Stimulated activated CD4-positive, alpha-beta T cell treated with anti-CD3 and anti-CD28 coated beads, Interleukin-4, amount 100 ng/mL, for 48 hours (primary cell): Measurements from ENCODE around the gene FEZ2.

Experiments
- DNase-seq, 2 donors: peaks; one replicate each; pipeline ENCODE4 v3.0.0-alpha.2; 2020; ENCODE audit warnings: low read depth in 2 of 2

Gene FEZ2

DNA sequence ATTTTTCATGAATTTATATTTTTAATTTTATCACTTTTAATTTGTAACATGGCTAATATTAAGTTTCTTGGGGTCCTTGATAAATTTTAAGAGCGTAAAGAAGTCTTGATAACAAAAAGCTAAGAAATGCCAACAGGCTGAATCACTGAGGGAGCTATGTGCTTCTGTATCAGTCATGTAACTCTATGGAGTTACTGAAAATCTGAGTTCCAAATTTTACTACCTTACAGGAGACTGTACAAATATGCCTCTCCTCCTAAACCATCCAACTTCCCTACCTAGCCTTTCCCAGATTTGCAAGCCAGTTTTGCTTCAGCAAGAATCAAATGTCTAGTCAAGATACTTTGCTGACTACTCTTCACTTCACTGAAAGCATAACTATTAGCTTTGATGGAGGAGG, 35.7 kb downstream of the FEZ2 start:
- no peak for DNase-seq

DNA sequence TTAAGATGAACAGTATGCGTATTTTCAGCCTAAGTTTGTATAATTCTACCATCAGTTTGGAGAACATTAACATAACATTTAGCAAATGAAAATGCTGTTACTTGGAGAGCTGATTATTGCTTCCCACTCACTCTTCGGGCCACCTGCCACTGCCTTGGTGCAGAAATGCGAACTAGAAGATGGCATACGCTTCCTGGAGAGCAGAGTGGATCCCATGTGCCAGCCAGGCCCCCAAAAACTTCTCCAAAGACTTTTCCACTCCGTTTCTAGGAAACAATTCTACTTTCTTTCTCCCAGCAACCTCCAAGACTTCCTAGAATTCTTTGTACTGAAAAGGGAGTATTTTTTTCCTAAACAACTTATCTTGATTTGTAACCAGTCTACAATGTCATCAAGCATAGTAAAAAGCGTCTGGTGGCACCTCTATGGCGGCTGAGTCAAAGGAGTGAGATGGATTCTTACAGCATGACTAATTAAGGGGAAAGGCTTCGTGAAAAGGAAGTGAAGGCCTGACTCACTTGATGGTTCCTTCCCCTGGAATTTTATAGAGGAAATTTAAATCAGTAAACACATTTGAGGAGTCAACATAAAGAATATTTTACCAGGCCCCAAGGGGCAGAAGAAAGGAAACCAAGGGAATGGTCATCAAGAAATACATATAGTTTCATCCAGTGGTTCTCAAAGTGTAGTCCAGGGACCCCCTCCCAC, 36.6 kb downstream of the FEZ2 start:
- no peak for DNase-seq

DNA sequence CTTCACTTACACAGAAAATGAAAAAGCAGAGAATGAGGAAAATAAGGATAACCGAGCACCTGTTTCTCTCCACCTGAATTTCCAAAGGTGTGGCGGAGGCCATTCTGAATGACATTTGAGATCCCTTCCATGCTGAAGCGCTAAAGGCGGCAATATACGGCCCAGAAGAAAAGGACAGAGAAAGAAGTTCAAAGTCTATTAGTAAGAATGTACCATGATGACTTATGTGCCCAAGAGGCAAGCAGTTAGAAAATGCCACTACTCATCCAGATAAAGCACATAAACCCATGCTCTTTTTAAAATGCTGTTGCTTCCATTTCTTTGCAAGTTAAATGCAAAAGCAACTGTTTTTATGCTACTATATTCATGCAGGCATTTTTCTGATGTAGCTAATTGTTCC, 37.2 kb downstream of the FEZ2 start:
- DNase-seq = no peak

DNA sequence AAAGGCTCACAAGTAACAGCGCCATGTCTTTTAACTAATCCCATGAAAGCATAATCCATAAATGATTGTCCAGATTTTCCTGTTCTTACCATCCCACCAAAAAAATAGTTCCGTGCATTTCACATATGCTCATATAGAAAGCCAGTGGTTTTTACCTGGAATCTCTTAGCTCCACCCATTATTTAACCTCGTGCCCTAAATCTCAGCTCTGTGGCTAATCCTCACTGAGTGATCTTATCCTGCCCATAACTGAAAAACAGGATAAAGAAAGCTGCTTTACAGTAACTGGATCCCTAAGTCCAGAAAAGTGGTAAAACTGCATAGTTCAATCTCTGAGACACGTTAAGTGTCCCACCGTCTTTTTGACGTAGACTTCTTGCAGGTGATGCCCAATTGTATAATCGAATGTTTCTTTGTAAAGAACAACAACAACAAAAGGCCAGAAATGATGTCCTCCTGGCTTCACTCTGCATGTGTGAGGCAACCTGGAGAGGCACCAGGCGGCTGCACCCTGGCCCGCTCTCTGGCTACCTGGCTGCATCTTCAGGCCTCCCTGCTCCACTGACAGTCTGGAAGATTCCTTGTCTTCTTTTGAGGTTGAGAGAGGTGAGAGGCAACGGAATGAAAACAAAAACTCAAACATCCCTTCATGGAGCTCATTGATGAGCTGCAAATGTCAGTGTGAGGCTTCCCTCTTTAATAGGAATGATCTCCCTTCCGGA, 38.6 kb downstream of the FEZ2 start:
- no peak for DNase-seq

DNA sequence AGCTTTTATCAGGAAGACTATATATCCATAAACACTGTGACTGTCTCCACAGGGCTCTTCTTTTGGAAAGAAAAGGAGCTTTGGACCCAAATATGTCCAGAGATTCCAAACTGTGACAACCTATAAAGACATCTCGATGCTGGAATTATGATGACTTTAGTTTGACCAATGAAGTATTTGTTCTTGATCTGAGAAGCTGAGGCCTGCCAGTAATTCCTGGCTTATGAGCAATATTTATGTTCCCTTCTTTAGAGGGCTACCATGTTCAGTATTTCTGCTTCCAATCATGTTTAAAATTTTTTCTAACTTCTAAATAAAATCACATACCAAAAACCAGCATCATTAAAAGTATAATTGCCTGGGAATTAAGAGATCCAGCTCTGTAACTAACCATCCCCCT, 41.1 kb downstream of the FEZ2 start:
- no peak for DNase-seq

DNA sequence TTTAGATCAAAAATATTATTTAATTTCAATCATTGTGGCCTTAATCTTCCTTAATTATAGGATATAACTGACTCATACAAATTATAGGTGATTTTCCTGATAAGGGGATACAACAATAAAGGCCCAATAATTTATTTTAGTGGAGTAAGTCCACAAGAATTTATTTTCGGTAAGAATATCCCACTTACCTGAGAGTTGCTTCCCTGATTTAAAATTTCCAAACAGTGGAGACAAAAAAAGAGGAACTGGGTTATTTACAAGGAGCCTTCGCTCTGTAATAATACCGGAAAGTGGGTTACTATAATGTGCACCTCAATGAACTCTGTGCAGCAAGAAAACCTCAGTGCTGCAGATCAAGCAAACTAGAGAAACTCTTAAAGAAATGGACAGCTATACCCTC, 42.2 kb downstream of the FEZ2 start:
- no peak for DNase-seq

DNA sequence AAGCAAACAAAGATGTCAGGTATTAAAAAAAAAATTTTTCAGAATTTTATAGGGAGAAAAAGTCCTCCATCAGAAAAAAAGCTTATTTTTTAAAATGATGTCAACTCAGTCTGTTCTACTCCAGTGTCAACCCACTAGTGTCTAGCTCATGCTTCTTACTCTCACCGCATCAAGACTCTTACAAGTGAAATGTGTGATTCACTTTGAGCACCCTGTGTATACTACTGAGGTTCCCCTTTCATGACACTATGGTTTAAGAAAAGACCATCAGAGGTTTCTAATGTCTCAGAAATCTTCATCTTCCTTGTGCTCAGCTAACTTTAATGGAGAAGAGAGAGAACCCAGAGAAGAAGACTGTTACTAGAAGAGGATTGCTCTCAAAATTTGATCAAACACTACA, 43.4 kb downstream of the FEZ2 start:
- no peak for DNase-seq

DNA sequence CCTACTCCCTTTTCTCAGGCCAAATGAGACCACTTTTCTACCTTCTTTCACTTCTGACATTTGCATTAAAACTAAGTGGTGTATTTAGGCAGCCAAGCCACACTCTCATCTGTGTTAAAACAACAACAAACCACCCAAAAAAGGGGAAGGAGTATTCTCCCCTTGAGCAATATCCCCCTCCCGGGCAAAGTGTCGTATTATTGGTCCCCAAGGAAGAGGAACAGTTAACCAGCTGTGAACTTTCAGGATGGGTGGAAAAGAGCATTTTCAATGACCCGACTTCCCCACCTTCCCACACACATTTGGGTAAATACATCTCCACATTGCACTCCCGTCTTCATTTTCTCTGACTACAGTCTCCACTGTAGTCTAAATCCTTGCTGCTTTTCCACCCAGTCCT, 44.3 kb downstream of the FEZ2 start:
- DNase-seq = no peak

DNA sequence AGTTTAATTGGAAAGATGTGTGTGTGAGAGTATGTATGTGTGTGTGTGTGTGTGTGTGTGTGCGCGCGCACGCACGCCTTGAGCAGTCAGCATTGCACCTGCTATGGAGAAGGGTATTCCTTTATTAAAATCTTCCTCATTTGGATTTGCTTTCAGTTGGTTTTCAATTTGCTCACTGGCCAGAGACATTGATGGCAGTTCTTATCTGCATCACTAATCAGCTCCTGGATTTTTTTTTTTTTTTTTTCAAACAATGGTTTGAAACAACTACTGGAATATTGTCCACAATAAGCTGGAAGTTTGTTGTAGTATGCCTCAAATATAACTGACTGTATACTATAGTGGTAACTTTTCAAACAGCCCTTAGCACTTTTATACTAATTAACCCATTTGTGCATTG, 48.0 kb downstream of the FEZ2 start:
- no peak for DNase-seq

DNA sequence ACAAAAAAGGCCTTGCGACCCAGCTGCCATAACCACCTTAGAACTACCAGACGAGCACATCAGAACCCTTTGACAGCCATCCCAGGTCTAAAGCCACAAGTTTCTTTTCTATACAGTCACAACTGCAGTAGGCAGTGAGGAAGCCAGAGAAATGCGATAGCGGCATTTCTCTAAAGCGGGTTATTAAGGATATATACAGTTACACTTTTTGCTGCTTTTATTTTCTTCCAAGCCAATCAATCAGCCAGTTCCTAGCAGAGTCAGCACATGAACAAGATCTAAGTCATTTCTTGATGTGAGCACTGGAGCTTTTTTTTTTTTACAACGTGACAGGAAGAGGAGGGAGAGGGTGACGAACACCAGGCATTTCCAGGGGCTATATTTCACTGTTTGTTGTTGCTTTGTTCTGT, 48.8 kb downstream of the FEZ2 start:
- DNase-seq = no peak

DNA sequence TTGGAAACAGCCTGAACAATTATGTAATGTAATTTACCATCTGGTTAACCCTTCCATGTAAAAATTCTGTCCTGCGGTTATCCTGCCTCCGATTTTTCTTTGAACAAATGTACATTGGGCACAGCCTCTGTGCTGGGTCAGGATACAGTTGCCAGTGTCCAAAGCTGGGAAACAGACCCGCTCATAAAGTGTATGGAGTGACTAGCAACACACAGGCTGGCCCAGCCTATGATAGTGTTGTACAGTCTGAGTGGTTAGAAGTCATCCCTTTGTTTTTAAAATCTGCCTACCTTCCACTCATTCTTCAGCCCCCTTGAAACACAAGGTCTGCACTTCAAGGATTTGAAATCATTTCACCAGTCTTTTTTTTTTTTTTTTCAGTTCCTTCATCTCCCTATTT, 50.1 kb downstream of the FEZ2 start:
- DNase-seq = no peak

DNA sequence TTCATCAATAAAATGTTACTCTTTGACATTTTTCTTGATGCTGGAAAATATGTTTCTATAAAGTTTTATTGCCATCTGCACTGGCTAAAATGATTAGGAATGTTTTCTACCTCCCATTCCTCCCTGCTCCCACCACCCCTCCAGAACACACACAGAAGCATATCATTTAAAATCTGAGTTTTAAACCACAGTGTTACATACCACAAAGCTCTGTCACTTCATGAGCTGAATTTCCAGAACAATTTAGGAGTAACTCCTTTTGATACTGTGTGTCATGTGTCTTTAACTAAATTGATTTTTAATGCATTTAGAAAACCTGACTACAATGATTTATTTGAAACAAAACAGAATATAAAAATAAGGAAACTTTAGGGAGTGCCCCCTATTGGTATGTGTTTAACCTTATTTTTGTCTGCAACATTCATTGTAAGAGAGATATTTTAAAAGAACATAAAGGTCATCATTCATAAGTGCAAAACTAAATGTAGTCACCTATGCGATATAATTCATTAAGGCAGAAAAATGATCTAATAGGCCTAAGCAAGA, 52.0 kb downstream of the FEZ2 start:
- no peak for DNase-seq

DNA sequence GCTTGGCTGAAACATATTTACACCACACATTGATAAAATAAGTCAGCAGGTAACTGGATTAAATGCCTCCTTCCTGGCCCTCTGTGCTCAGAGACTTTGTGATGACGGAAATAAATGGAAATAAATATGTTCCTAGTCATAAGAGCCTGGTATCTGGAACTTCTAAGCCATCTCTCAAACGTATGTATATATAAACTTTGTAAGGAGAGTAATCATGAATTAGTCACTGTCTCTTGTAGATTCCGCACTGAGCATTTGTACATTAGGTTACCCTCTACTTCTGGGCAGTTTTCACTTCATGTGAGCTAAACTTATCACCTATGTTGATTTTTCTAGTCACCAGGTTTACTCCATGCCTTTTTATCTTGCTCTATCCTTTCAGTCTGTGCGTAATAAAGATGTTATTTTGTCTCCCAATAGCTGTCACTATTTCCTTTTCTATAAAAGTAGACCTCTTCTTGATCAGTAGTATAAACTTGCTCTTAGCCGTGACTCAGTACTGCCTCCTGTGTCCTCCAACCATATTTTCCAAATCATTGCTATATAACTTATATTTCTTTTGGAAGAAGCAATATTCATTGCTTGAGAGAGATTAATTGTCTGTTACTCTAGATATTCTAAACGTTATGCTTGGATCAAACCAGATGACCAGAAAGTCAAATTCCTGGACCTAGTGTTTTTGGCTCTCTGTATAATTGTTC, 53.2 kb downstream of the FEZ2 start:
- DNase-seq = no peak

DNA sequence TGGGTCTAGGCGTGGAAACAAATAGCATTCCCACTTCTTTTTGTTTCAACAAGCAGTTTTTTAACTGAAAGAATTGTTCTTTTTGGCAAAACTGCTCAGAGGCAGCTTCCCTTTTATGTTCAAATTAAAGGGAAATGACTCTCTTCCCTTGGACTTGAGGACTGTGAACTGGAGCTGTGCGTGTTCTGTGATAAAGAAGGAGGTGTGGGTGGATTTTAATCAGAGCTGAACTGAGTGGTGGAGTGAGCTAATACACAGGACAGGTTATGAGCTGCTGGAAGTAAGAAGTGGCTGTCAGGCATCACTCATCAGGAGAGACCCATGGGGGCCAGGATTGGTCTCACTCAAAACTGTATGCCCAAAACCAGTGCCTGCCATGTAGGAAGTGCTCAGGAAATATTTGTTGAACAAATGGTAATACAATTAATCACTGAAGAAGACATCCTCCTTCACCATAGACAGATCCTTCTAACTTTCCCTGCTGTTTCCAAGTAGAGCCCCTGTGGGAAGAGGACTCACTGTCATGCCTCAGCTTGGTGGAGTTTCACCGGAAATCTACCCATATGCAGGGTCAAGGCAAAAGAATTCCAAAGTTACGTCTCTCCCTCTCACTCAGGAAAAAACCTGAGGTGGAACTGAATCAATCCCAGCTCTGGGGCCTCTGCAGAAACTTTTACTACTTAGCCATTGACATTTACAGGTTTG, 55.9 kb downstream of the FEZ2 start:
- no peak for DNase-seq

DNA sequence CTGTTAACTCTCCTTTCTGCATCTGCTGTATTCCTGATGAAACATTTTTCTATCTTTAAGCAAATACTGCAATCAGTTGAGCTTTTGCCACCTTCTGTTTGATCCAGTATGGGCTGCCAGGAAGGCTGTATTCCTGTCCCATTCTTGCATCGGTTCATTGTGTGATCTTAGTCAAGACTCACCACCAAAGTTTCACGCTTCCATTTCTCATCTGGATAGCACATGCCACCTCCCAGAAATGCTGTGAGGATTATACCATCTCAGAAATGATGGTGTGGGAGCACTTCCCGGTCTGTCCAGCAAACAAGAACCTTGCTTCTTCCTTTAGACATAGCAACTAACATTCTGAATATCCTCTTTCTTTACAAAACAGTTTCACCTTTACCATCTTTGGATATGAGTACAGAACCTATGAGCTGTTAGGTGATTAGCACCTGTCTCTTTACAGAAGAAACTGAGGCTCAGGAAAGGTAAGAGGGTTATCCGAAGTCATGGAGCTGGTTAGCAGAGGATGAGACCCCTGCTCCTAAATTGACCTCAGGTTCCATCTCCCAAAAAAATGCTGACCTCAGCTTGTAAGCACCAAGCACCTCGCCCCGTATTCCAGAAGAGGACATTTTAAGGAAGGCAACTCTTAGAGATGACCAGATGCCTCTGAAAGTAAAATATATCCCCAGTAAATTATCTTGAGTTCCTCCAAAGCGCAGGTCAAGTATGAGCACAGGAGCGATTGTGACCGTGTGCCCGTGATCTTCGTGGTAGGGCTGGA, 56.8 kb downstream of the FEZ2 start:
- no peak for DNase-seq

DNA sequence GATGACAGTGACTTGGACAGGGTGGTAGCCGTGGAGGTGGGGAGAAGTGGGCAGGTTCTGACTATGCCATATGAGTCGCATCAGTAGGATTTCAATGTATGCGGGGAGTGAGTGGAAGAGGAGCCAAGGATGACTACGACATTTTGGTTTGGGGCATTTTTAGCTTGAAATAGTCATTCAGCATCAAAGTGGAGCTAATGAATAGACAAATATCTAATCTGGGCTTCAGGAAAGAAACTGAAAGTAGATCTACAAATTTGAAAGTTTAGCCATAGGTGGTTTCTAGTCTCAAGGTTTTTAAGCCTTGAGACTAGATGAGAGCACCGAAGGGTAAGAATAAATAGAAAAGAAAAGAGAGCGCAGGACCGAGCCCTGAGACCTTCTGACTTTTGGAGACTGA, 58.3 kb downstream of the FEZ2 start:
- DNase-seq = no peak

DNA sequence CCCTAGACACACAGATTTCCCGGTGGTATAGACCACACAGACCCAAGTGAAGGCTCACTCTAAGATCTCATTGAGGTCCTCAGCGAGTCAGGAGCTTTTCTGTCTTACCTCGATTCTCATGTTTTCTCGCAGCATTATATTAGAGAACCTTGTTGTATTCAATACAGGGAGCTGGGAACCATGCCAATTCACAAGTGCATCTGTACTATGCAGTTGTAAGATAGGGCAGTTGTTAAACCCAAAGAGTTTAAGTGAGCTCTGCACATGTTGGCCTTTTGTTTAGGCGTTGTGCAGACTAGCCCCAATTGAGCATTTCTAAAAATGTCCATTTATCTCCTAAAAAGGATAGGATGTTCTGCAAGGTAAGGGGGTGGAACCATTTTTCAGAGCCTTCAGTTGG, 59.6 kb downstream of the FEZ2 start:
- no peak for DNase-seq

DNA sequence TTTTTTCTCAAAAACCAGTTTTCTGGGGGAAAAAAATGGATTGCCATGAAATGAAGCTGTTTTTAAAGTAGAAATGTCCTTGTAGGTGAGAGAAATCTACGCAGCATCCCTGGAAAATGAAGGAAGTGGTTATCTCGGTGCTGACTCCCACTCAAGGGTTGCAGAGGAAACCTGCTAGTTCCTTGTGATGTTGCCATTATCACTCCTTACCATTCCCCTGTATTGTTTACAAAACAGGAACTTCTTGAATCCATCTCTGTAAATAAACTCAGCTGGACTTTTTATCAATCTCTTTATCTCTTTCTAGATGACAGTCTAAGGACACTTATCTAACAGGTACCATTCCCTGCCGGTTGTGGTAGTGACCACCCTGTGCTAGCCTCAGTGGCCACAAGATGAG, 61.2 kb downstream of the FEZ2 start:
- no peak for DNase-seq

DNA sequence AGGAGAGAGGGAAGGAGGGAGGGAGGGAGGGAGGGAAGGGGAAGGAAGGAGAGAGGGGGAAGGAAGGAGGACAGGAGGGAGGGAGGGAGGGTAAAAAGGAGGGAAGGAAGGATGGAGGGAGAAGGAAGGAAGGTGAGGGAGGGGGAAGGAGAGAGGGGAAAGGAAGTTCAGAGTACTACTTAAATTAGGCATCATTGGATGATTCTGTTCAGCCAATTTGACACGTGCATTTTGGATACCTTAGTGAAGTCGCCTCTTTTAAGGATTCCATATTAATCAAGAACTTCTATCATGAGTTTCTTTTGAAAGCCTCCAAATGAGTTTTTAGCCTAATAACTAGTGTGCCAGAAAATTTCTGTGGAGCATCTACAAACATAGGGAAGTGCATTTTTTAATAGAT, 62.9 kb downstream of the FEZ2 start:
- DNase-seq = no peak

DNA sequence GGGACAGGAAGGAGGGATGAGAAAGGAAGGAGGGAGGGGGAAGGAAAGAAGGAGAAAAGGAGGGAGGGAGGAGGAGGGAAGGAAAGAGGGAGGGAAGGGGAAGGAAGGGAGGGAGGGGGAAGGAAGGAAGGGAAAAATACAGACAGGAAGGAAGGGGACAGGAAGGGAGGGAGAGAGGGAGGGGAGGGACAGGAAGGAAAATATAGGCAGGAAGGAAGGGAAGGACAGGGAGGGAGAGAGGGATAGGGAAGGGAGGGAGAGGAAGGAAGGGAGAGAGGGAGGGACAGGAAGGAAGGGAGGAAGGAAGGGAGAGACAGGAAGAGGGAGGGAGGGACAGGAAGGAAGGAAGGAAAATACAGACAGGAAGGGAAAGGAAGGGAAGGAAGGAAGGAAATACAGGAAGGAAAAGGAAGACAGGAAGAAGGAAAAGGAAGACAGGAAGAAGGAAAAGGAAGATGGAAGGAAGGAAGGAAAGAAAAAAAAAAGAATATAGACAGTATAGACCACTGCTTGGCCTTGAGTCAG, 63.6 kb downstream of the FEZ2 start:
- no peak for DNase-seq

DNA sequence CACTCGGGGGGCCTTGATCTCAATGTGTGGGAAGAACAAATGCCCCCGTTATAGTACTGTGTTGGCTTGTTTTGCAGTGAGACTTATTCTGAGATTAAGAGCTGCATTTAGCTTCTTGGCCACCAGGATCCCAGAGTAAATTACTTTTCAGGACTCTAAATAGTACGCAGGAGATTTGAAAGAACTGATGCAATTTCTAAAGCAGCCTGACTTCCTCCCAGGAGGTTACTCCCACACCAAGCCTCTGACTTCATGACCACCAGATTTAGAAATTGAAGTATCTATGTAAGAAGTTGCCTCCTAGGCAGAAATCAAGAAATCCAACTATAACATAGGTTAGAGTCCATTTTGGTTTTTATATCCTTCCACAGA, 67.0 kb downstream of the FEZ2 start:
- no peak for DNase-seq
